ENCODE data around the gene NNMT. TPM values are rescaled to one million over a fixed set of nuclear protein-coding genes. Genes with fewer than 3 reads are reported as not detected.

The NNMT gene
- total RNA-seq, 5 donors from 2014 or later (not counting 1 experiment from before 2014, with no cell fraction given) = 0.41 TPM; not detected in 4

GRCh38 chr11:114269498-114269897, 26.7 kb upstream of the NNMT start:
- H3K27ac Mint-ChIP-seq = no peak overlapping the region
- no peaks in the 10 kb centered on the region for H3K4me1 Mint-ChIP-seq
- ChIA-PET POLR2A (no interaction called here), CTCF (interaction anchor here (0.6 to 2.1 kb wide), 4 partner anchors 70 to 381 kb away, joined by 4 to 6 read pairs (median 4); no protein-coding TSS in a partner anchor)
- peaks cover 30 to 36% of the 10 kb centered on the region in 2 donors for H3K27me3 Mint-ChIP-seq
- ATAC-seq (replicated peaks in 1 of 4) (no peak), DNase-seq (no peak)
- Histone ChIP-seq H3K4me1 (ENCODE audit: control insufficient read depth in 1 of 2, extremely low read depth in 1 of 2, insufficient read depth in 2 of 2, low read length in 2 of 2) (no peaks in the 10 kb centered on the region), H3K36me3 (ENCODE audit: control insufficient read depth in 2 of 2, extremely low read depth in 1 of 2, insufficient read depth in 1 of 2, low read length in 1 of 2) (no peaks in the 10 kb centered on the region), H3K4me3 (ENCODE audit: control insufficient read depth in 1 of 2, extremely low read depth in 1 of 2, low read length in 1 of 2) (no peak overlapping the region), H3K27me3 (replicated peaks in 1 of 2; ENCODE audit: control insufficient read depth in 2 of 2, extremely low read depth in 1 of 2, insufficient read depth in 2 of 2, low read length in 1 of 2) (peaks cover 2 to 16% of the 10 kb centered on the region in 2 experiments), H3K9me3 (no peaks in the 10 kb centered on the region), H3K27ac (ENCODE audit: low read length) (no peak overlapping the region)
- H3K4me3 Mint-ChIP-seq = no peak overlapping the region
- no CpG with 5 or more reads among the region's 2 CpGs for WGBS (ENCODE audit: insufficient coverage)
- H3K9me3 Mint-ChIP-seq = no peaks in the 10 kb centered on the region
- no peaks in the 10 kb centered on the region for H3K36me3 Mint-ChIP-seq

GRCh38 chr11:114270531-114271270, 25.5 kb upstream of the NNMT start:
- Mint-ChIP-seq H3K36me3 (no peaks in the 10 kb centered on the region), H3K4me1 (no peaks in the 10 kb centered on the region), H3K27ac (no peak overlapping the region), H3K9me3 (no peaks in the 10 kb centered on the region), H3K27me3 (peaks cover 41 to 42% of the 10 kb centered on the region in 2 donors), H3K4me3 (no peak overlapping the region)
- no peak for DNase-seq
- Histone ChIP-seq H3K4me3 (ENCODE audit: control insufficient read depth in 1 of 2, extremely low read depth in 1 of 2, low read length in 1 of 2) (no peak overlapping the region), H3K27ac (ENCODE audit: low read length) (no peak overlapping the region), H3K27me3 (replicated peaks in 1 of 2; ENCODE audit: control insufficient read depth in 2 of 2, extremely low read depth in 1 of 2, insufficient read depth in 2 of 2, low read length in 1 of 2) (peaks cover 2 to 17% of the 10 kb centered on the region in 2 experiments), H3K36me3 (ENCODE audit: control insufficient read depth in 2 of 2, extremely low read depth in 1 of 2, insufficient read depth in 1 of 2, low read length in 1 of 2) (no peaks in the 10 kb centered on the region), H3K4me1 (ENCODE audit: control insufficient read depth in 1 of 2, extremely low read depth in 1 of 2, insufficient read depth in 2 of 2, low read length in 2 of 2) (no peaks in the 10 kb centered on the region), H3K9me3 (no peaks in the 10 kb centered on the region)
- ChIA-PET POLR2A (no interaction called here), CTCF (interaction anchor here in 1 of 2 donors (0.8 kb wide), 1 partner anchor 10 kb away, joined by 3 read pairs; no protein-coding TSS in a partner anchor)
- WGBS (ENCODE audit: insufficient coverage) = 96% methylated on average over 3 of the region's 5 CpGs
- ATAC-seq (replicated peaks in 1 of 4) = no peak

GRCh38 chr11:114271316-114271715, 24.9 kb upstream of the NNMT start:
- Histone ChIP-seq H3K9me3 (no peaks in the 10 kb centered on the region), H3K4me3 (ENCODE audit: control insufficient read depth in 1 of 2, extremely low read depth in 1 of 2, low read length in 1 of 2) (no peak overlapping the region), H3K36me3 (ENCODE audit: control insufficient read depth in 2 of 2, extremely low read depth in 1 of 2, insufficient read depth in 1 of 2, low read length in 1 of 2) (no peaks in the 10 kb centered on the region), H3K4me1 (ENCODE audit: control insufficient read depth in 1 of 2, extremely low read depth in 1 of 2, insufficient read depth in 2 of 2, low read length in 2 of 2) (no peaks in the 10 kb centered on the region), H3K27me3 (replicated peaks in 1 of 2; ENCODE audit: control insufficient read depth in 2 of 2, extremely low read depth in 1 of 2, insufficient read depth in 2 of 2, low read length in 1 of 2) (peaks cover 2 to 19% of the 10 kb centered on the region in 2 experiments), H3K27ac (ENCODE audit: low read length) (no peak overlapping the region)
- POLR2A ChIA-PET = no interaction called here
- no peak overlapping the region for H3K27ac Mint-ChIP-seq
- no peaks in the 10 kb centered on the region for H3K36me3 Mint-ChIP-seq
- CTCF ChIA-PET = interaction anchor here in 1 of 2 donors (0.8 kb wide), 1 partner anchor 11 kb away, joined by 3 read pairs; no protein-coding TSS in a partner anchor
- ATAC-seq (replicated peaks in 1 of 4) = no peak
- no peak for DNase-seq
- H3K4me3 Mint-ChIP-seq = no peak overlapping the region
- no peaks in the 10 kb centered on the region for H3K9me3 Mint-ChIP-seq
- peaks cover 44% of the 10 kb centered on the region in 2 donors for H3K27me3 Mint-ChIP-seq
- H3K4me1 Mint-ChIP-seq = no peaks in the 10 kb centered on the region
- WGBS (ENCODE audit: insufficient coverage) = no CpG with 5 or more reads among the region's 2 CpGs

GRCh38 chr11:114272311-114272710, 23.9 kb upstream of the NNMT start:
- ChIA-PET CTCF (interaction anchor here in 1 of 2 donors (0.5 kb wide), 1 partner anchor 398 kb away, joined by 6 read pairs; no protein-coding TSS in a partner anchor), POLR2A (no interaction called here)
- H3K36me3 ChIP-seq (ENCODE audit: control insufficient read depth in 2 of 2, extremely low read depth in 1 of 2, insufficient read depth in 1 of 2, low read length in 1 of 2) = no peaks in the 10 kb centered on the region
- H3K9me3 ChIP-seq = no peaks in the 10 kb centered on the region
- Mint-ChIP-seq H3K27ac (no peak overlapping the region), H3K27me3 (peaks cover 49 to 51% of the 10 kb centered on the region in 2 donors), H3K4me1 (no peaks in the 10 kb centered on the region), H3K4me3 (no peak overlapping the region), H3K9me3 (no peaks in the 10 kb centered on the region), H3K36me3 (no peaks in the 10 kb centered on the region)
- no peaks in the 10 kb centered on the region for H3K4me1 ChIP-seq (ENCODE audit: control insufficient read depth in 1 of 2, extremely low read depth in 1 of 2, insufficient read depth in 2 of 2, low read length in 2 of 2)
- peaks cover 2 to 25% of the 10 kb centered on the region in 2 experiments for H3K27me3 ChIP-seq (replicated peaks in 1 of 2; ENCODE audit: control insufficient read depth in 2 of 2, extremely low read depth in 1 of 2, insufficient read depth in 2 of 2, low read length in 1 of 2)
- DNase-seq (no peak), ATAC-seq (replicated peaks in 1 of 4) (no peak)
- WGBS (ENCODE audit: insufficient coverage) = 52% methylated on average over 3 of the region's 4 CpGs
- no peak overlapping the region for H3K27ac ChIP-seq (ENCODE audit: low read length)
- no peak overlapping the region for H3K4me3 ChIP-seq (ENCODE audit: control insufficient read depth in 1 of 2, extremely low read depth in 1 of 2, low read length in 1 of 2)

- Mint-ChIP-seq H3K36me3 (no peaks in the 10 kb centered on the region), H3K9me3 (no peaks in the 10 kb centered on the region), H3K27me3 (peaks cover 49 to 53% of the 10 kb centered on the region in 2 donors), H3K4me1 (no peaks in the 10 kb centered on the region), H3K27ac (no peak overlapping the region), H3K4me3 (no peak overlapping the region)
- POLR2A ChIA-PET = no interaction called here
- Histone ChIP-seq H3K27ac (ENCODE audit: low read length) (no peak overlapping the region), H3K4me3 (ENCODE audit: control insufficient read depth in 1 of 2, extremely low read depth in 1 of 2, low read length in 1 of 2) (no peak overlapping the region), H3K4me1 (ENCODE audit: control insufficient read depth in 1 of 2, extremely low read depth in 1 of 2, insufficient read depth in 2 of 2, low read length in 2 of 2) (no peaks in the 10 kb centered on the region), H3K9me3 (no peaks in the 10 kb centered on the region), H3K36me3 (ENCODE audit: control insufficient read depth in 2 of 2, extremely low read depth in 1 of 2, insufficient read depth in 1 of 2, low read length in 1 of 2) (no peaks in the 10 kb centered on the region), H3K27me3 (replicated peaks in 1 of 2; ENCODE audit: control insufficient read depth in 2 of 2, extremely low read depth in 1 of 2, insufficient read depth in 2 of 2, low read length in 1 of 2) (peaks cover 2 to 27% of the 10 kb centered on the region in 2 experiments)
- ATAC-seq (replicated peaks in 1 of 4) = no peak
- 90% methylated on average over 3 of the region's 3 CpGs for WGBS (ENCODE audit: insufficient coverage)
- CTCF ChIA-PET = no interaction called here
- no peak for DNase-seq
Measured at GRCh38 chr11:114273071-114273470, 23.1 kb upstream of the NNMT start.

GRCh38 chr11:114273890-114274635, 22.1 kb upstream of the NNMT start:
- POLR2A ChIA-PET = no interaction called here
- Histone ChIP-seq H3K36me3 (ENCODE audit: control insufficient read depth in 2 of 2, extremely low read depth in 1 of 2, insufficient read depth in 1 of 2, low read length in 1 of 2) (no peaks in the 10 kb centered on the region), H3K4me3 (ENCODE audit: control insufficient read depth in 1 of 2, extremely low read depth in 1 of 2, low read length in 1 of 2) (no peak overlapping the region), H3K27me3 (replicated peaks in 1 of 2; ENCODE audit: control insufficient read depth in 2 of 2, extremely low read depth in 1 of 2, insufficient read depth in 2 of 2, low read length in 1 of 2) (peaks cover 2 to 32% of the 10 kb centered on the region in 2 experiments), H3K4me1 (ENCODE audit: control insufficient read depth in 1 of 2, extremely low read depth in 1 of 2, insufficient read depth in 2 of 2, low read length in 2 of 2) (no peaks in the 10 kb centered on the region), H3K9me3 (no peaks in the 10 kb centered on the region), H3K27ac (ENCODE audit: low read length) (no peak overlapping the region)
- ATAC-seq (replicated peaks in 1 of 4) = no peak
- Mint-ChIP-seq H3K27me3 (peaks cover 53 to 60% of the 10 kb centered on the region in 2 donors), H3K27ac (no peak overlapping the region), H3K4me1 (no peaks in the 10 kb centered on the region), H3K4me3 (no peak overlapping the region), H3K9me3 (no peaks in the 10 kb centered on the region), H3K36me3 (no peaks in the 10 kb centered on the region)
- no peak for DNase-seq
- CTCF ChIA-PET = no interaction called here
- 69% methylated on average over 2 of the region's 5 CpGs for WGBS (ENCODE audit: insufficient coverage)

Data from T-cell (primary cell).